RWPE2 (cell line): ENCODE results near the gene SETX.

ENCODE experiments used
- ATAC-seq: fragments of 200-7000 bp; cut with Tn5 transposase; 3 replicates; pipeline ENCODE4 v1.9.1; 2021; ENCODE audit warnings: low read depth
- DNase-seq: peaks from one replicate; pipeline ENCODE4 v3.0.0-alpha.2; 2020; ENCODE audit warnings: low spot score
- H3K27ac ChIP-seq: fragments of 450-650 bp; 2 replicates; pipeline ENCODE4 v1.5.1; 2017; ENCODE audit warnings: mild to moderate bottlenecking; ENCODE audit not compliant: poor library complexity, severe bottlenecking
- H3K27me3 ChIP-seq: fragments of 250-450 bp; sonication (Bioruptor Pico); 2 replicates; pipeline ENCODE4 v1.5.1; 2021; ENCODE audit warnings: mild to moderate bottlenecking, moderate library complexity; ENCODE audit not compliant: insufficient read depth, poor library complexity, severe bottlenecking
- H3K36me3 ChIP-seq: fragments of 250-450 bp; sonication (Bioruptor Pico); 2 replicates; pipeline ENCODE4 v1.5.1; 2020; ENCODE audit warnings: low read depth, mild to moderate bottlenecking, moderate library complexity
- H3K4me1 ChIP-seq: fragments of 250-450 bp; sonication (Bioruptor Pico); 2 replicates; pipeline ENCODE4 v1.5.1; 2021; ENCODE audit warnings: mild to moderate bottlenecking, moderate library complexity; ENCODE audit not compliant: insufficient read depth, poor library complexity, severe bottlenecking
- H3K4me3 ChIP-seq: fragments of 250-450 bp; sonication (Bioruptor Pico); 2 replicates; pipeline ENCODE4 v1.5.1; 2021; ENCODE audit warnings: mild to moderate bottlenecking, moderate library complexity; ENCODE audit not compliant: severe bottlenecking
- H3K9me3 ChIP-seq: fragments of 250-450 bp; sonication (Bioruptor Pico); 2 replicates; pipeline ENCODE4 v1.5.1; 2021; ENCODE audit warnings: mild to moderate bottlenecking, moderate library complexity; ENCODE audit not compliant: severe bottlenecking
- CTCF ChIP-seq: fragments of 450-650 bp; IDR thresholded peaks from one replicate; pipeline ENCODE4 v1.5.1; 2017; ENCODE audit warnings: mild to moderate bottlenecking, moderate library complexity; ENCODE audit not compliant: poor library complexity, severe bottlenecking

The SETX gene

GRCh38 chr9:132351404-132352045 lies 3.3 kb downstream of the SETX start:
- no peak overlapping the region for H3K4me3 ChIP-seq
- peaks cover 75% of the 10 kb centered on the region for H3K36me3 ChIP-seq
- H3K27me3 ChIP-seq, result no peaks in the 10 kb centered on the region

GRCh38 chr9:132350861-132351315 lies 3.9 kb downstream of the SETX start:
- Histone ChIP-seq H3K36me3 (peaks cover 81% of the 10 kb centered on the region), H3K27ac (no peak overlapping the region), H3K9me3 (no peaks in the 10 kb centered on the region), H3K27me3 (no peaks in the 10 kb centered on the region), H3K4me3 (no peak overlapping the region), H3K4me1 (peaks cover 32% of the 10 kb centered on the region)
- no peak for ATAC-seq
- no peak for TF ChIP-seq CTCF
- no peak for DNase-seq

More at GRCh38 chr9:132351404-132352045, 3.3 kb downstream of the SETX start:
- no peak overlapping the region for H3K27ac ChIP-seq
- TF ChIP-seq CTCF, result no peak
- DNase-seq (no peak), ATAC-seq (no peak)
- no peaks in the 10 kb centered on the region for H3K9me3 ChIP-seq
- peaks cover 32% of the 10 kb centered on the region for H3K4me1 ChIP-seq

- ATAC-seq, result no peak
- H3K27ac ChIP-seq, result no peak overlapping the region
- peaks cover 100% of the 10 kb centered on the region for H3K36me3 ChIP-seq
- no peak for TF ChIP-seq CTCF
- no peaks in the 10 kb centered on the region for H3K27me3 ChIP-seq
- DNase-seq, result no peak
- no peaks in the 10 kb centered on the region for H3K9me3 ChIP-seq
- no peak overlapping the region for H3K4me3 ChIP-seq
- peaks cover 28% of the 10 kb centered on the region for H3K4me1 ChIP-seq
Measured at GRCh38 chr9:132348676-132349075, 6.1 kb downstream of the SETX start.

- ATAC-seq (no peak), DNase-seq (no peak)
- Histone ChIP-seq H3K27ac (no peak overlapping the region), H3K9me3 (no peaks in the 10 kb centered on the region), H3K4me3 (no peak overlapping the region), H3K4me1 (peaks cover 7% of the 10 kb centered on the region), H3K36me3 (peaks cover 100% of the 10 kb centered on the region), H3K27me3 (no peaks in the 10 kb centered on the region)
- no peak for TF ChIP-seq CTCF
Measured at GRCh38 chr9:132346177-132346576, 8.6 kb downstream of the SETX start.

- H3K27me3 ChIP-seq, result no peaks in the 10 kb centered on the region
- peaks cover 98% of the 10 kb centered on the region for H3K36me3 ChIP-seq
- no peak for TF ChIP-seq CTCF
- H3K27ac ChIP-seq, result no peak overlapping the region
- no peaks in the 10 kb centered on the region for H3K4me1 ChIP-seq
- ATAC-seq (no peak; the same call in 2 of the 3 replicates), DNase-seq (no peak)
- H3K4me3 ChIP-seq, result no peak overlapping the region
- no peaks in the 10 kb centered on the region for H3K9me3 ChIP-seq
Measured at GRCh38 chr9:132341177-132341840, 13.5 kb downstream of the SETX start.
